ENCODE data around the gene PRL. TPM values are rescaled to one million over a fixed set of nuclear protein-coding genes. Genes with fewer than 3 reads are reported as not detected.

The PRL gene
- polyA plus RNA-seq, 4 donors: 0.16 TPM; not detected in 3

- FAIRE-seq (no peak), DNase-seq (no peak)
- 2 to 5% (median 3%) methylated on average over 1 of the region's 1 CpG for WGBS, 3 donors
- H3K27ac ChIP-seq (ENCODE audit: low read depth in 1 of 3, low read length in 2 of 3): no peak overlapping the region
- H3K4me3 ChIP-seq (ENCODE audit: low read depth in 1 of 3, low read length in 3 of 3): no peak overlapping the region
- H3K36me3 ChIP-seq (ENCODE audit: control insufficient read depth in 3 of 3, insufficient read depth in 2 of 3, low read depth in 1 of 3, low read length in 3 of 3): no peaks in the 10 kb centered on the region
- no peaks in the 10 kb centered on the region for H3K4me1 ChIP-seq (ENCODE audit: control insufficient read depth in 3 of 3, insufficient read depth in 2 of 3, low read depth in 1 of 3, low read length in 2 of 3)
- no peaks in the 10 kb centered on the region for H3K9me3 ChIP-seq (ENCODE audit: control insufficient read depth in 2 of 2, insufficient read depth in 1 of 2, low read depth in 1 of 2, low read length in 1 of 2)
- no peaks in the 10 kb centered on the region for H3K27me3 ChIP-seq (ENCODE audit: control insufficient read depth in 3 of 3, insufficient read depth in 3 of 3, low read length in 3 of 3)
Observed at GRCh38 chr6:22237526-22237925, 59.3 kb downstream of the PRL start.
